HepG2 (cell line): ENCODE results near the gene FGGY. TPM values are rescaled to one million over a fixed set of nuclear protein-coding genes. Genes with fewer than 3 reads are reported as not detected.

Experiments used
- ATAC-seq: fragments of 200-7000 bp; cut with Tn5 transposase; 3 replicates; pipeline ENCODE4 v1.9.1; 2020; ENCODE audit warnings: mild to moderate bottlenecking, moderate library complexity
- BruUV-seq: library from RNA; stranded (reverse); fragments of 400-500 nt; replicated peaks from 2 replicates; lab custom pipeline; 2021; lab: Mats Ljungman, UMichigan
- CTCF ChIA-PET: fragments of 300-600 bp; formaldehyde crosslinking; extraction: SDS; loops from one replicate; lab custom pipeline; 2021; ENCODE audit warnings: low total read pairs, inconsistent platforms, low intra/inter-chr PET ratio; lab: Yijun Ruan, JAX
- POLR2A ChIA-PET: fragments of 350-600 bp; sonication (Branson Sonifier 250); formaldehyde crosslinking; loops from one replicate; lab custom pipeline; 2020; ENCODE audit warnings: antibody characterized with exemption, inconsistent platforms; lab: Yijun Ruan, JAX
- DNase-seq: peaks from one replicate; pipeline ENCODE4 v3.0.0-alpha.2; 2015; ENCODE audit warnings: low spot score
- FAIRE-seq: peaks from 3 replicates; lab custom pipeline; 2011; peaks lifted over from hg19 to GRCh38; lab: Jason Lieb, UNC
- H2AFZ ChIP-seq: one replicate; pipeline ENCODE4 v1.6.1; 2011; ENCODE audit warnings: low read length, inconsistent platforms
- H3K27ac ChIP-seq: fragments of 300-600 bp; 3 replicates; pipeline ENCODE4 v1.8.0; 2011; ENCODE audit warnings: mixed run types, mild to moderate bottlenecking, mixed read lengths, low read length, inconsistent platforms; ENCODE audit not compliant: insufficient read depth; ENCODE audit errors: extremely low read length
- H3K27me3 ChIP-seq, 2 experiments: fragments of 200-600 bp in 1 of 2; 2 replicates in 1 of 2; 3 replicates in 1 of 2; pipeline versions ENCODE4 v1.6.0 to v1.8.0; 2011; ENCODE audit warnings: low read length in 2 of 2, mild to moderate bottlenecking in 2 of 2, moderate library complexity in 2 of 2, inconsistent platforms in 1 of 2; ENCODE audit not compliant: insufficient read depth in 2 of 2, control insufficient read depth in 1 of 2
- H3K36me3 ChIP-seq, 2 experiments: fragments of 200-600 bp in 1 of 2; replicated peaks in 1 of 2; 2 replicates in 1 of 2; 3 replicates in 1 of 2; pipeline versions ENCODE4 v1.5.1 to v1.8.0; 2011; ENCODE audit warnings: low read length in 2 of 2, inconsistent platforms in 1 of 2; ENCODE audit not compliant: insufficient read depth in 2 of 2, control insufficient read depth in 1 of 2
- H3K4me1 ChIP-seq: 2 replicates; pipeline ENCODE4 v1.5.1; 2012; ENCODE audit warnings: low read length, inconsistent platforms; ENCODE audit not compliant: insufficient read depth
- H3K4me2 ChIP-seq: 2 replicates; pipeline ENCODE4 v1.6.0; 2011; ENCODE audit warnings: low read depth, low read length, inconsistent platforms
- H3K4me3 ChIP-seq, 3 experiments: fragments of 200-600 bp in 1 of 3; sonication (generic), shearing (Covaris generic) in 1 of 3; replicated peaks in 1 of 3; 2 replicates each; pipeline ENCODE4 v1.5.1; 2011 to 2016; ENCODE audit warnings: low read length in 3 of 3, inconsistent platforms in 2 of 3, low read depth in 2 of 3, mild to moderate bottlenecking in 2 of 3, control low read depth in 1 of 3, mixed read lengths in 1 of 3; ENCODE audit not compliant: insufficient read depth in 1 of 3
- H3K79me2 ChIP-seq: one replicate; pipeline ENCODE4 v1.6.1; 2011; ENCODE audit warnings: low read length, inconsistent platforms; ENCODE audit not compliant: insufficient read depth
- H3K9ac ChIP-seq: 2 replicates; pipeline ENCODE4 v1.6.0; 2011; ENCODE audit warnings: mild to moderate bottlenecking, low read depth, low read length, inconsistent platforms; ENCODE audit not compliant: insufficient read depth
- H3K9me3 ChIP-seq: 2 replicates; pipeline ENCODE4 v1.5.1; 2012; ENCODE audit warnings: mild to moderate bottlenecking, low read length
- H4K20me1 ChIP-seq: 2 replicates; pipeline ENCODE4 v1.6.0; 2011; ENCODE audit warnings: inconsistent platforms, mild to moderate bottlenecking, low read length, moderate library complexity; ENCODE audit not compliant: insufficient read depth
- GTF3A ChIP-seq: sonication (generic); formaldehyde crosslinking; conservative IDR thresholded peaks from 2 replicates; pipeline ENCODE4 v1.4.0; 2020; ENCODE audit warnings: mild to moderate bottlenecking, missing genetic modification reagents
- JUN ChIP-seq: sonication (generic); formaldehyde crosslinking; IDR thresholded peaks from 2 replicates; pipeline ENCODE4 v1.4.0; 2020; ENCODE audit warnings: mild to moderate bottlenecking, missing genetic modification reagents
- KDM3A ChIP-seq: IDR thresholded peaks from 2 replicates; pipeline ENCODE4 v1.6.1; 2018; ENCODE audit warnings: low read depth, missing compliant biosample characterization
- LCORL ChIP-seq, 2 experiments: fragments of 450-650 bp in 1 of 2; sonication (generic) in 1 of 2; formaldehyde crosslinking in 1 of 2; IDR thresholded peaks; 2 replicates each; pipeline versions ENCODE4 v1.5.0 to v1.6.1; 2017 to 2020; ENCODE audit warnings: antibody characterized with exemption in 1 of 2, missing genetic modification reagents in 1 of 2
- MAFF ChIP-seq: IDR thresholded peaks from 2 replicates; pipeline ENCODE4 v1.6.1; 2011; ENCODE audit warnings: low read depth, low read length, improper control_type of control experiment
- NFIC ChIP-seq: IDR thresholded peaks from 2 replicates; pipeline ENCODE4 v1.6.1; 2012; ENCODE audit warnings: mild to moderate bottlenecking, low read length, inconsistent platforms
- SMAD9 ChIP-seq: sonication (generic); formaldehyde crosslinking; IDR thresholded peaks from 2 replicates; pipeline ENCODE4 v1.5.1; 2020; ENCODE audit warnings: mild to moderate bottlenecking, missing genetic modification reagents
- SRF ChIP-seq: IDR thresholded peaks from 2 replicates; pipeline ENCODE4 v1.6.1; 2011; ENCODE audit warnings: mild to moderate bottlenecking, low read depth, low read length, moderate library complexity
- ZBTB7B ChIP-seq: sonication (generic); formaldehyde crosslinking; IDR thresholded peaks from 2 replicates; pipeline ENCODE4 v1.4.0; 2020; ENCODE audit warnings: missing genetic modification reagents
- ZMYM3 ChIP-seq: sonication (generic); formaldehyde crosslinking; IDR thresholded peaks from 2 replicates; pipeline ENCODE4 v1.5.1; 2020; ENCODE audit warnings: mild to moderate bottlenecking, missing genetic modification reagents
- ZNF24 ChIP-seq: fragments of 450-650 bp; IDR thresholded peaks from 2 replicates; pipeline ENCODE4 v1.6.1; 2017; ENCODE audit warnings: antibody characterized with exemption, mild to moderate bottlenecking
- ZNF547 ChIP-seq: sonication (generic); formaldehyde crosslinking; IDR thresholded peaks from 2 replicates; pipeline ENCODE4 v1.5.1; 2020; ENCODE audit warnings: mild to moderate bottlenecking, missing genetic modification reagents
- ZNF772 ChIP-seq: sonication (generic); formaldehyde crosslinking; IDR thresholded peaks from 2 replicates; pipeline ENCODE4 v1.5.0; 2020; ENCODE audit warnings: mild to moderate bottlenecking, missing genetic modification reagents
- WGBS: methylation state at CpG from one replicate; pipeline ENCODE4 v1.1.6; 2017; ENCODE audit warnings: low lambda C conversion rate; 5-methylcytosine and 5-hydroxymethylcytosine counted together
- in situ Hi-C: cut with HindIII; loops from 2 replicates; pipeline ENCODE4 v1.10.0; 2017; ENCODE audit warnings: low pct_unique_long_range_greater_than_20kb; ENCODE audit not compliant: extremely low pct_ligation_motif_present
- intact Hi-C: fragments of 100-400 bp; cut with micrococcal nuclease; formaldehyde crosslinking; loops from one replicate; pipeline ENCODE4 v1.10.0; 2022; ENCODE audit not compliant: unreplicated experiment
- polyA plus RNA-seq, 8 experiments: library from polyadenylated mRNA; depleted of rRNA in 3 of 8; stranded (reverse) in 7 of 8; unstranded in 1 of 8; fragments of >200 nt; fragmentation: Illumina TruSeq in 4 of 8; extraction: Trizol in 4 of 8; gene quantifications; 2 replicates each; pipeline versions ENCODE4 v1.2.1 to v1.2.3, GENCODE V29; 2011 to 2016; ENCODE audit warnings: low read depth in 4 of 8, missing spikeins in 1 of 8, mixed read lengths in 1 of 8; ENCODE audit not compliant: insufficient read depth in 1 of 8
- total RNA-seq, 5 experiments: library from RNA; depleted of rRNA; stranded (reverse); fragments of >200 nt; fragmentation: Illumina TruSeq; extraction: Trizol; gene quantifications; 2 replicates each; pipeline ENCODE4 v1.2.3, GENCODE V29; 2016; ENCODE audit warnings: low read depth in 1 of 5
- TF ChIP-seq, protein P1 (sequence below): sonication (generic); formaldehyde crosslinking; IDR thresholded peaks from 2 replicates; pipeline ENCODE4 v1.5.1; 2020; ENCODE audit warnings: missing genetic modification reagents, mild to moderate bottlenecking, borderline replicate concordance
- TF ChIP-seq, protein P2 (sequence below): fragments of 450-650 bp; IDR thresholded peaks from 2 replicates; pipeline ENCODE4 v1.6.1; 2016

Gene FGGY
- total and polyA plus RNA-seq, 2 of the 13 experiments (the other 11 are each of a cell fraction or from before 2014, with no cell fraction given) = 15.7 to 27.5 TPM

DNA sequence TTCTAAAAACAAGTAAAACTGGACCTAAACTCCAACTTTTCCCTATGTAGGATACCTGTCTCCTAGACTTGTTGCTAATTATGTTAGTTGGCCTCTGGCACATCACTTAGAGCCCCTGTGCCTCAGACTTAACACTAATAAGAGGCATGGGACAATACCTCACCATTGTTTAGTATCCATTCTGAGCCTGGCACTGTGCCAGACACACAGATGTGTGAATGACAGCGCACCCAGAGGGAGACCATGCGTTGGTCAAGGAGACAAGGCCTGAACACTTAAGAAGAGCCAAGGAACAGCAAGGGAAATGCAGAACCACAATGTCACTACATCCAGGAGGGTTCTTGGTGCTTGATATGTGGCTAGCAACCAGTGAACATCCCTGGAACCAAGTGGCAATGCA is 189.1 kb downstream of the FGGY start:
- ATAC-seq = no peak
- H2AFZ ChIP-seq = no peak overlapping the region
- no peaks in the 10 kb centered on the region for H4K20me1 ChIP-seq
- no peak overlapping the region for H3K9ac ChIP-seq
- no peak overlapping the region for H3K4me3 ChIP-seq
- POLR2A ChIA-PET = no interaction called here
- TF ChIP-seq ZBTB7B (CRISPR knock-in tag) = no peak
- TF ChIP-seq ZMYM3 = no peak
- TF ChIP-seq ZNF24 = no peak
- no peak for TF ChIP-seq JUN
- no peak for TF ChIP-seq ZNF547
- TF ChIP-seq LCORL (IDR thresholded peaks at IDR 0.05) = peak; percentile 85
- TF ChIP-seq LCORL (CRISPR knock-in tag; IDR thresholded peaks at IDR 0.05) = no peak
- no peak for TF ChIP-seq ZNF772 (CRISPR knock-in tag)
- H3K36me3 ChIP-seq = no peaks in the 10 kb centered on the region
- BruUV-seq = no TSS peak
- H3K4me2 ChIP-seq = no peak overlapping the region
- in situ Hi-C loops = no loop called here
- CTCF ChIA-PET = no interaction called here
- no peaks in the 10 kb centered on the region for H3K4me1 ChIP-seq
- intact Hi-C loops = no loop called here
- H3K27ac ChIP-seq = no peak overlapping the region
- H3K27me3 ChIP-seq = no peaks in the 10 kb centered on the region
- H3K9me3 ChIP-seq = no peaks in the 10 kb centered on the region
- FAIRE-seq = no peak
- H3K79me2 ChIP-seq = no peaks in the 10 kb centered on the region
- WGBS = 95% methylated on average over 2 of the region's 2 CpGs
- no peak for DNase-seq

DNA sequence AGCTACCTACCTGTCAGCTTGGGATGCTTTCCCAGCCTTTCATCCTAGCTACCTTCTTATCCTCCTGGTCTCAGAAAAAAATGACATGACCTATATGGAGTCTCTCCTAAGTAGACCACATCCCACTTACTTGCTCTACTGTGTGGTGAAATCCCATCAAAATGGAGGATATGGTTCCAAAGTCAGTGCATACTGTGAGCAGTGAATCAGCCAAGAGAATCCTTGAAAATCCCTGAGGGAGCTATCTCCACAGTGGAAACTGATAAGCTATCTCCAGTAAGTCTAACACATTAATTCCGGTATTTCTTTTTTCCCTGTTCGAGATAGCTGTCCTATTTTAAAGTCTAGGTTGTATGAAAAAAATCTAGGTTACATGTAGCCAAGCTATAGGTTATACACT is 189.7 kb downstream of the FGGY start:
- TF ChIP-seq KDM3A (CRISPR knock-in tag) = no peak
- TF ChIP-seq, protein P1, sequence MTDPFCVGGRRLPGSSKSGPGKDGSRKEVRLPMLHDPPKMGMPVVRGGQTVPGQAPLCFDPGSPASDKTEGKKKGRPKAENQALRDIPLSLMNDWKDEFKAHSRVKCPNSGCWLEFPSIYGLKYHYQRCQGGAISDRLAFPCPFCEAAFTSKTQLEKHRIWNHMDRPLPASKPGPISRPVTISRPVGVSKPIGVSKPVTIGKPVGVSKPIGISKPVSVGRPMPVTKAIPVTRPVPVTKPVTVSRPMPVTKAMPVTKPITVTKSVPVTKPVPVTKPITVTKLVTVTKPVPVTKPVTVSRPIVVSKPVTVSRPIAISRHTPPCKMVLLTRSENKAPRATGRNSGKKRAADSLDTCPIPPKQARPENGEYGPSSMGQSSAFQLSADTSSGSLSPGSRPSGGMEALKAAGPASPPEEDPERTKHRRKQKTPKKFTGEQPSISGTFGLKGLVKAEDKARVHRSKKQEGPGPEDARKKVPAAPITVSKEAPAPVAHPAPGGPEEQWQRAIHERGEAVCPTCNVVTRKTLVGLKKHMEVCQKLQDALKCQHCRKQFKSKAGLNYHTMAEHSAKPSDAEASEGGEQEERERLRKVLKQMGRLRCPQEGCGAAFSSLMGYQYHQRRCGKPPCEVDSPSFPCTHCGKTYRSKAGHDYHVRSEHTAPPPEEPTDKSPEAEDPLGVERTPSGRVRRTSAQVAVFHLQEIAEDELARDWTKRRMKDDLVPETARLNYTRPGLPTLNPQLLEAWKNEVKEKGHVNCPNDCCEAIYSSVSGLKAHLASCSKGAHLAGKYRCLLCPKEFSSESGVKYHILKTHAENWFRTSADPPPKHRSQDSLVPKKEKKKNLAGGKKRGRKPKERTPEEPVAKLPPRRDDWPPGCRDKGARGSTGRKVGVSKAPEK (CRISPR knock-in tag) = no peak
- no peak for TF ChIP-seq GTF3A (CRISPR knock-in tag)
- no peak for TF ChIP-seq MAFF
- TF ChIP-seq NFIC = no peak
- no peak for TF ChIP-seq SRF
- no peak for TF ChIP-seq SMAD9
- TF ChIP-seq, protein P2, sequence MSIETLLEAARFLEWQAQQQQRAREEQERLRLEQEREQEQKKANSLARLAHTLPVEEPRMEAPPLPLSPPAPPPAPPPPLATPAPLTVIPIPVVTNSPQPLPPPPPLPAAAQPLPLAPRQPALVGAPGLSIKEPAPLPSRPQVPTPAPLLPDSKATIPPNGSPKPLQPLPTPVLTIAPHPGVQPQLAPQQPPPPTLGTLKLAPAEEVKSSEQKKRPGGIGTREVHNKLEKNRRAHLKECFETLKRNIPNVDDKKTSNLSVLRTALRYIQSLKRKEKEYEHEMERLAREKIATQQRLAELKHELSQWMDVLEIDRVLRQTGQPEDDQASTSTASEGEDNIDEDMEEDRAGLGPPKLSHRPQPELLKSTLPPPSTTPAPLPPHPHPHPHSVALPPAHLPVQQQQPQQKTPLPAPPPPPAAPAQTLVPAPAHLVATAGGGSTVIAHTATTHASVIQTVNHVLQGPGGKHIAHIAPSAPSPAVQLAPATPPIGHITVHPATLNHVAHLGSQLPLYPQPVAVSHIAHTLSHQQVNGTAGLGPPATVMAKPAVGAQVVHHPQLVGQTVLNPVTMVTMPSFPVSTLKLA = no peak
- no peak overlapping the region for H3K4me2 ChIP-seq
- ChIA-PET CTCF (no interaction called here), POLR2A (interaction anchor here (0.6 kb wide), 1 partner anchor 113 kb away, joined by 3 read pairs; no protein-coding TSS in a partner anchor)
- H3K79me2 ChIP-seq = no peaks in the 10 kb centered on the region
- DNase-seq (no peak), ATAC-seq (no peak), FAIRE-seq (no peak)
- in situ Hi-C loops (no loop called here), intact Hi-C loops (no loop called here)
- no peak overlapping the region for H3K27ac ChIP-seq
- H3K9me3 ChIP-seq = no peaks in the 10 kb centered on the region
- H3K4me3 ChIP-seq = no peak overlapping the region
- no peaks in the 10 kb centered on the region for H3K27me3 ChIP-seq
- 96% methylated on average over 2 of the region's 2 CpGs for WGBS
- no peaks in the 10 kb centered on the region for H4K20me1 ChIP-seq
- no peaks in the 10 kb centered on the region for H3K36me3 ChIP-seq
- no peaks in the 10 kb centered on the region for H3K4me1 ChIP-seq
- no TSS peak for BruUV-seq
- H3K9ac ChIP-seq = no peak overlapping the region
- no peak overlapping the region for H2AFZ ChIP-seq
